HL-60/S4 (cell line): Measurements from ENCODE around the gene TFF1.

Experiments
- in situ Hi-C: fragments of 300-500 bp; cut with MboI; formaldehyde crosslinking; loops from 2 replicates; pipeline ENCODE4 v1.14.3; 2022; ENCODE audit warnings: low sequenced_read_pairs

The TFF1 gene

GRCh38 chr21:42398436-42399028 lies 32.2 kb upstream of the TFF1 start:
- in situ Hi-C loops = no loop called here

- in situ Hi-C loops = no loop called here
Observed at GRCh38 chr21:42397746-42398394, 31.5 kb upstream of the TFF1 start.

- in situ Hi-C loops = no loop called here
Observed at GRCh38 chr21:42396799-42397745, 30.7 kb upstream of the TFF1 start.

DNA sequence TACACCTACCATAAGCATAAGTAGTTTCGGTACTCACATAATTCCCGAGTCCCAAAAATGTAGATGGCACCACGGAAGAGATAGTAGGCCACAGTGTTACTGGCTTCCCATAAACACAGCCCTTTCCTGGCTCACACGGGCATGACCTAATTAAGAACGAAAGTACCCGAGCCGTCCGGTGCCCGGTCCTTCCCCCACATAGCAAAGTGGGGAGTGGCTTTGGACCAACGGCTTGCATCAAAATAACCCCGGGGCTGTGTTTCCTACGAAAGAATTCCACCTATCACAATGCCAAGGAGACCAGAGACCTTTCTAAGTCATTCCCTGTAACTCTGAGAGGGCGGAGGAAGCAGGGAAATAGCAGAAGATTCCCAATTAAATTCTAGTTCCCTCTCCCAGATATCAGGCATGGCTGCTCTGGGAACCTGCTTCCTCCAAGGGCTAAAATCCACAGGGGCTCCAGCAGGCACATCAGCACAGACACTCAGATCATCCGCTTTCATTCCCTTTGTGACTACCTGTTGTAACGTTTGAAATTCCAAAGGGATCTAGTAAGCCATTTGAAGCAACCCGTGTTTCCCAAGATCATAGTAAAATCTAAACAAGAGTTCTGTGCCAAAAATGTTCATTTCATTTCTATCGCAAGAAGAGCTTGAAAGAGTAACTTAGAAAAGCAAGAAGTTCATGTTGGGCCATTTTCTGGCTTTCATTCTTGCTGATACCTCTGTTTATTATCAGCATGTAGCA lies 29.7 kb upstream of the TFF1 start, which contains the start of gene TMPRSS3:
TMPRSS3 (minus strand) TSS at position 148 of the 747 bp plus-strand sequence. CDS start 635 bp downstream, outside the sequence.
- in situ Hi-C loops = no loop called here

DNA sequence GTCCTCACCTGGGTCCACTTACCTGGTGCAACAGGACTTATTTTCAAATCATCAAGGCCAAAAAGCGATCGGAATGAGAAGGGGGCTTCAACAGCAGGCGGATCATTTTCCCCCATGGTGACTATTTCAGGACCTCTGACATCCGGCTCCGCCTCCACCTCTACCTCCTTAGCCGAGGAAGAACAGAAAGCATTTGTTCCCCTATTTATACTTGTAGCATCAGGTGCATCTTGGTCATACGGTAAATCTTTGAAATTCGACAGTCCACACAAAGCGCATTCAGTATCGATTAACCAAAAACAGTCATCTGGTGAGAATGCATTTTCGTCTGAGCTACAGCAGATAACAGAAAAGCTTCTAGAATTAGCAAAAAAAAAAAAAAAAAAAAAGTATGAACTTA lies 29.0 kb upstream of the TFF1 start:
- in situ Hi-C loops = no loop called here

DNA sequence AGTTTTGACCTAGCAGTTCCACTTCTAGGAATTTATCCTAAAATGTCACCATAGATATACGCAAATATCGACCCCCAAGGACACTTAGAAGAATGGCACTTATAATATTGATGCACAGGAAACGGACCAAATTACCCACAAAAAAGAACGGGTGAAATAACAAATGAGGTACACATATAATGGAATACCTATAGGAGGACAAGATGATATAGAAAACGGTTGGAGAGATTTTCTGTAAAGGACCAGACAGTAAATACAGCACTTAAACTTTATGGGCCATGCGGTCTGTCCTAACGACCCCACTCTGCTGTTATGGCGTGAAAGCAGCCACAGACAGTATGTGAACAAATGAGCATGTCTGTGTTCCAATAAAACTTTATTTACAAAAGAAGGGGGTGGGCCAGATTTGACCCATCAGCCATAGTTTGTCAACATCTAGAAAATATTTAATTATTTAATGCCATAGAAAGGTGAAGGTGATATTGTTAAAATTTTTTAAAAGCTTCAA lies 27.2 kb upstream of the TFF1 start:
- in situ Hi-C loops = no loop called here

DNA sequence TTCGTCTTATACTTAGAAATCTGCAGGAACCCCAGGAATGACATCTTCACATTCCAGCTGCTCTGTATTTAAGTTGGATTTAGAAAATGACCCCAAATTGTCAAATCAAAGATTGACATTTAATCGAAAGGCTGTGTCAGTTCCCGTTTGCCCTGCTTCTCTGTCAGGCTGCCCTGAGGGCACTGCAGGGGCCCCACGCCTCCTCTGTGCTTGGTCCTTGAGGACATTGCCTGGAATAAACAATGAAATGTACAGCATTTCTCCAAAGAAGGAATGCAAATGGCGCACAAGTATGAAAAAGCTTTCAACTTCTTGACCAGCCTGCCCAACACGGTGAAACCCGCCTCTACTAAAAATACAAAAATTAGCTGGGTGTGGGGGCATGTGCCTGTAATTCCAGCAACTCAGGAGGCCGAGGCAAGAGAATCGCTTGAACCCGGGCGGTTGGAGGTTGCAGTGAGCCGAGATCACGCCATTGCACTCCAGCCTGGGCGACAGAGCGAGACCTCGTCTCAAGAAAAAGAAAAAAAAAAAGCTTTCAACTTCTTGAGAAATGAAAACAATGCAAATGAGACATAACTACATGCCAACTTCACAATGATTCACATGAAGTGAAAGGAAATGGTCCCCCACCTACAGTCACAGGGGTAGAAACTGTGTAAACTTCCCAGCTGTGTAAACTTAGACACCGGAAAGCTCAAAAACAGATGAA lies 26.6 kb upstream of the TFF1 start:
- in situ Hi-C loops = no loop called here

GRCh38 chr21:42391297-42391696 lies 25.0 kb upstream of the TFF1 start:
- in situ Hi-C loops = no loop called here

- in situ Hi-C loops = no loop called here
Observed at GRCh38 chr21:42390696-42391095, 24.4 kb upstream of the TFF1 start.

- in situ Hi-C loops = no loop called here
Observed at GRCh38 chr21:42390193-42390592, 23.9 kb upstream of the TFF1 start.

DNA sequence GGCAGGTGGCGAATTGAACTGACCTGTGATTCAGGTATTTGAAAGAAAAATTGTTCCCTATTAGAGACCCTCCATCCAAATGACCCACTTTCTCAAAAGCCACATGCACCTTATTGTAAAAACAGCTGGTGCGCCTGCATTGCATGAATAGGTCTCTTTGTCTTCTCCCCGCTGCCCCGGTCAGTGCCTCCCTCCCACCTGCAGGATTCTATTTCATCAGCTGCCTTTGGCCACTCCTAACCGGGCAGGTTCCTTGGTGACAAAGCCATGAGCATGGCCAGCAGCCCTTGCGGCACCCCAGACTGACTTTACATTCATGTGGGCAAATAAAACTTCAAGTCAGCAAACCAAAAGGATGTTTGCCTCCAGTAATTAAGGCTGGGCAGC lies 23.1 kb upstream of the TFF1 start:
- in situ Hi-C loops = no loop called here

GRCh38 chr21:42388740-42389448 lies 22.6 kb upstream of the TFF1 start:
- in situ Hi-C loops = no loop called here

DNA sequence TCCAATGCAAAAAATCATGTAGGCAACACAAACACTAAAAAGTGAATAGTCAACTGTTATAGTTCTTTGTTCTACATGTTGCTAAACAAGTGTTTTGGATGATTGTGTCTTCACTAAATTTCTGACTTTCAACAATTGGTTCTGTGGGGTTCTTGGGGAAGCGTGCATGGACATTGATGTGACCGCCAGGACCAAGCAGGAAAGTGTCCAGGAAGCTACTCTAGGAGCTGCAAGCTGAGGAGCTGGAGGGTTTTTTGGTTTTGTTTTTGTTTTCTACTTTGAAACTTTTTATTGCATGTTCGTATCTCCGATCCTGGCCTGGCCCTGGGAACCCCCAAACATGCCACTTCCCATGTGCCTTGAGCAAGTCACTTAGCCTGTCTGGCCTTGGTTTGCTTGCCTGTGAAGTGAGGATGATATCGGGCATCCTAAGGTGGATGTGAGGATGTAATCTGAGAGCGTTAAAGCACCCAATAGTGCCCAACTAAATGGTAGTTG lies 21.6 kb upstream of the TFF1 start:
- in situ Hi-C loops = no loop called here

DNA sequence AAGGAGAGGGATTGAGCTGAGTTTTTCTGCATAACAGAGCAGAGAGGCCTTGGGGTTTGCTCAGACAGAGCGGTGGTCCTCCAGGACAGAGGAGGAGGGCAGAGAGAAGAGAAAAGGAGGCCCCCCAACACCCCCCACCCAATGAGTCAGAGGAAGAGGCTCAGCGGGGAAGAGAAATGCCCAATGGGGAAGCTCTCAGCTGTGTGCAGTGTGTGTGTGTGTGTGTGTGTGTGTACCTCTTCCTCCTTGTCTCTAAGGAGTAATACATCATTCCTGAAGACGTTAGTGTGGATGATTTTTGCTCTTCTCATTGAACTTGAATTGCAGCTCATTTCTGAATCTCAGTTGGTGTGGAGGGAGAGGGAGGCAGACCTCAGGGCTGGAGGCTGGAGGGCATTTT lies 20.8 kb upstream of the TFF1 start:
- in situ Hi-C loops = no loop called here

- in situ Hi-C loops = no loop called here
Observed at GRCh38 chr21:42386034-42386591, 19.8 kb upstream of the TFF1 start.

DNA sequence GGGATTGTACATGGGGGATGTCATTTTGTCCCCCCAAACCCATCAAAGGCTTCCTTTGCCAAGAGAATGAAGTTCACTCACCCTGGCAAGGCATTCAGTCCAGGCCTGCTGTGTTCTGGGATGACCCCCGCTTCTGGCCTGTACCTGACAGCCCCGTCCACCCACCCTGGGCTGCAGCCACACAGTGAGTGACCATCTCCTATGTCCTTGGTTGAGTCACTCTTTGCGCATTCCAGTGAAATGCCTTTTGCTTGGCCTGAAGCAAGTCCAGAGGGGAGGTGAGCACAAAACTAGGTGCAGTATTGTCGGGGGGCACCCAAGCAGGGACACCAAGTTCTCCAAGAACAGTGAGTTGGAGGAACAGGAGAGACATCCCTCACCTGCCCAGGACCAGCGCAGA lies 19.3 kb upstream of the TFF1 start:
- in situ Hi-C loops = no loop called here

DNA sequence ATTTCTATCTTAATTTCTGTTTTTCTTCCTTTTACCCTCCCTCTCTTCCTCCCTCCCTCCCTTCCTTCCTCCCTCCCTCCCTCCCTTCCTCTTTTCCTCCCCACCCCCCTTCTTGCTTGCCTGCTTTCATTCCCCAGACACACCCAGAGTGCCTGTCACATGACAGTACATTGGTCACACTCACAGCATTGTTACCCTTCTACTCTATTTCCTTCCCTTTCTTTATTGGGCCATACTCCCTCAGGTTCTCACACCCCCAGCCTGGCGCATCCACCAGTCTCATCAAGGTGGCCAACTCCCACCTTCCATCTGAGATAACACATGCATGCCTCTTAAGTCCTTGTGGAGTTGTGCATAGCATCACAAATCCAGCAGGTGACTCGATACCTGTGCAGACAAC lies 18.7 kb upstream of the TFF1 start:
- in situ Hi-C loops = no loop called here

DNA sequence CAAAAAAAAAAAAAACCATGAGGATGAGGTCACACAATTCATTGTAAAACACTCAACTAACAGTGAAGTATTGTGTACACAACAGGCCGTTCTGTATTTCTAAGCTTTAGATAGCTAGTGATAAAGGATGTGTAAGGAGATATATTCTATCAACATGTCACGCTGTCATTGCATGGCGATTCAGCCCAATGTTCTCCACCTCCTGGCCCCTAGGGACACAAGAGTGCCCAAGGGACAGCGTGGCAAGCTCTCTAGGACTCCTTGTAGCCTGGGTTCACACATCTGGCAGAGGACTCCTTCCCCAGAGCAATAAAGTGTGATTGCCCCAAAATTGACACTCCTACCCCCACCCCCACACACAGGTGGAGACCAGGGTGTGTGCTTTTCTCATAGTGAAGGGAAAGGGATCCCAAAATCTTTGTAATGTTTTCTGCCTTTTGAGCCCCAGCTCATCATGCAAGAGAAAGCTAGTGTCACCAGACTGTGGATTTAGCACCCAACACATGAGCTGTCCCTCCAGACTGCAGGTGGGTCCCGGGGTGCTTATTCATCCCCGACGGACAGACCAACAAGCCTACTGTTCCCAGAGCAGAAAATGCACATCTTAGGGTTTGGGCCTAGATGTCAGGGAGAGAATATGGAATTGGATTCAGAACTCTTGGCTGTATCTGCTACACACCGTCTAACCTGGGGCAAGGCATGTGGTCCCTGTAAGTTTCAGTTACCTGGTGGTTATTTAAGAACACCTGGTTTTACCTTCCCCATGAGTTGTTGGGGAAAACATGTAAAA lies 18.0 kb upstream of the TFF1 start:
- in situ Hi-C loops = no loop called here
